Measurements from ENCODE around the gene DCDC2C.
"Not testable (repeated sequence)": the region's sequence is repeated elsewhere in the genome, so short reads cannot be mapped to it uniquely, and the experiment has no call there.

DCDC2C gene

GRCh38 chr2:3801506-3801905, 98.1 kb downstream of the DCDC2C start:
- Histone ChIP-seq H3K27me3 (ENCODE audit: control insufficient read depth, insufficient read depth, low read length) (no peaks in the 10 kb centered on the region), H3K9ac (ENCODE audit: low read length) (no peak overlapping the region), H3K27ac (ENCODE audit: low read depth, low read length) (no peak overlapping the region), H3K4me3 (ENCODE audit: low read length) (no peak overlapping the region), H3K4me1 (ENCODE audit: control insufficient read depth, insufficient read depth, low read length) (no peaks in the 10 kb centered on the region), H3K36me3 (ENCODE audit: control insufficient read depth, insufficient read depth, low read length) (no peaks in the 10 kb centered on the region)

DNA sequence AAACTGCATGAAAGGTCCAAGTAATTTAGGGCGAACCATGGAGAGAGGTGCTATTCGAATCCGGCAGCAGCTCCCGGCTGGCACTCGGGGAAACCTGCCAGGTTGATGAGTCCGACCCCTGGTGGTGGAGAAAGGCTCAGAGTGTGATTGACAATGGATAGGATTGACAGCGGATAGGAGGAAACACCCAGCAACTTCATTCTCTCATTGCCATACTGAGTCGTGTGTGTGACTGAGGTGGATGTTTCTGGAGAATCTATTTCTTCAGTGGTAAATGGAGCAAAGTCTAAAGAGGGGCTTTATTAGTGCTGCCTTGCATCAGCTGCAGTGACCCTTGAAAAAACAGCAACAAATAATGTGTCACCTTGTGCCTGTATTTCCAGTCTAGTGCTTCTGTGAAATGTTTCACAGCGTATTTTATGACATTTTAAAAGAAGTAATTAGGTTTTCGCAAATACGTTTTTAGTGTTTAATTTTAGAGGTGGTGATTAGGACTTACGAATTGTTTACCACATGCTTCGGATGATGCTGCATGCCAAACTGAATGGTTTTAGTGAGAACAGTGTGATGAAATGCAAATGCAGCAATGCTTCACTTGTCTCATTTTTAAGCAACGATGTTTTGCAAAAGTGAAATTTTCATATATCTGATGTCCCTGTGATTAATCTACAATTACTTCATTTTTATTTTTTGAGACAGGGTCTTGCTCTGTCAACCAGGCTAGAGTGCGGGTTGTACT, 102.0 kb downstream of the DCDC2C start:
- Histone ChIP-seq H3K36me3 (ENCODE audit: control insufficient read depth, insufficient read depth, low read length) (no peaks in the 10 kb centered on the region), H3K27me3 (ENCODE audit: control insufficient read depth, insufficient read depth, low read length) (no peaks in the 10 kb centered on the region), H3K4me1 (ENCODE audit: control insufficient read depth, insufficient read depth, low read length) (no peaks in the 10 kb centered on the region), H3K9ac (ENCODE audit: low read length) (no peak overlapping the region), H3K27ac (ENCODE audit: low read depth, low read length) (no peak overlapping the region), H3K4me3 (ENCODE audit: low read length) (no peak overlapping the region)

DNA sequence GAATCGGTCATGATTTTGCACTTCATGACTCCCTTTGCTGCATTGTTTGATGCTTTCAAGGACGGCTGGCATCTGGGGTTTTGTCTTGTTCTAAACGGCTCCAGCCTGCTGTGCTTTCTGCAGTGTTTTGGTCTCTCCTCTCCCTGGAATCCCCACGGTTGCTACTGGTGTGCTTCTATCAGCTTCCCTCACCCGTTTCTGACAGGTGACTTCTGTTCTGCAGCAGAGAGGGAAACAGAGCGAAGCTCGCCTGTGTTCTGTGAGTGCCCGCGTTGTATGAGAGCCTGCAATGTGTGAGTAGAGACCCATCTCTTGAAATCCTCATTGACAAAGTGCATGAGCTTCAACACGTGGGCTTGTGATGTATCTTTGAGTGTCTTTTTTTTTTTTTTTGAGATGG, 102.8 kb downstream of the DCDC2C start:
- H3K27me3 ChIP-seq (ENCODE audit: control insufficient read depth, insufficient read depth, low read length), result no peaks in the 10 kb centered on the region

GRCh38 chr2:3806730-3807129, 103.4 kb downstream of the DCDC2C start:
- H3K9ac ChIP-seq (ENCODE audit: low read length), result no peak overlapping the region
- H3K4me3 ChIP-seq (ENCODE audit: low read length), result no peak overlapping the region
- H3K27ac ChIP-seq (ENCODE audit: low read depth, low read length), result no peak overlapping the region
- H3K27me3 ChIP-seq (ENCODE audit: control insufficient read depth, insufficient read depth, low read length), result no peaks in the 10 kb centered on the region
- no peaks in the 10 kb centered on the region for H3K36me3 ChIP-seq (ENCODE audit: control insufficient read depth, insufficient read depth, low read length)
- H3K4me1 ChIP-seq (ENCODE audit: control insufficient read depth, insufficient read depth, low read length), result no peaks in the 10 kb centered on the region

More for the DNA sequence above, 102.8 kb downstream of the DCDC2C start:
- Histone ChIP-seq H3K4me1 (ENCODE audit: control insufficient read depth, insufficient read depth, low read length) (no peaks in the 10 kb centered on the region), H3K9ac (ENCODE audit: low read length) (no peak overlapping the region), H3K4me3 (ENCODE audit: low read length) (no peak overlapping the region), H3K27ac (ENCODE audit: low read depth, low read length) (no peak overlapping the region), H3K36me3 (ENCODE audit: control insufficient read depth, insufficient read depth, low read length) (no peaks in the 10 kb centered on the region)

DNA sequence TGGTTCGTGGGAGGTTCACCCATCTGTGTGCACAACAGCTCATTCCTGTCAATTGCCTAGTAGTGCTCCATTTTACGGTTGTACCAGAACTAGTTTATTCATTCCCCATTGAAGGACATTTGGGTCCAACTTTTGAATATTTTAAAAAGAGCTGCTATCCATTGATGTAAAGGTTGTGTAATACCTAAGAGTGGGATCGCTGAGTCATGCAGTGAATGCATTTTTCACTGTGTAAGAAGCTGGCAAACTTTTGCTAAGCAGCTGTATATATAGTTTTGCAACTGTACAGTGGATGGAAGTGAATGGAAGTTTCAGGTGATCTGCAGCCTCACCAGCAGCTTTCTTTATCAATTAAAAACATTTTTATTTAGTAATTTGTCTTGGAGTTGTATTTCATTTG, 104.5 kb downstream of the DCDC2C start:
- H3K27me3 ChIP-seq (ENCODE audit: control insufficient read depth, insufficient read depth, low read length), result no peaks in the 10 kb centered on the region
- no peaks in the 10 kb centered on the region for H3K4me1 ChIP-seq (ENCODE audit: control insufficient read depth, insufficient read depth, low read length)
- no peak overlapping the region for H3K27ac ChIP-seq (ENCODE audit: low read depth, low read length)
- H3K36me3 ChIP-seq (ENCODE audit: control insufficient read depth, insufficient read depth, low read length), result no peaks in the 10 kb centered on the region
- no peak overlapping the region for H3K9ac ChIP-seq (ENCODE audit: low read length)
- H3K4me3 ChIP-seq (ENCODE audit: low read length), result no peak overlapping the region

DNA sequence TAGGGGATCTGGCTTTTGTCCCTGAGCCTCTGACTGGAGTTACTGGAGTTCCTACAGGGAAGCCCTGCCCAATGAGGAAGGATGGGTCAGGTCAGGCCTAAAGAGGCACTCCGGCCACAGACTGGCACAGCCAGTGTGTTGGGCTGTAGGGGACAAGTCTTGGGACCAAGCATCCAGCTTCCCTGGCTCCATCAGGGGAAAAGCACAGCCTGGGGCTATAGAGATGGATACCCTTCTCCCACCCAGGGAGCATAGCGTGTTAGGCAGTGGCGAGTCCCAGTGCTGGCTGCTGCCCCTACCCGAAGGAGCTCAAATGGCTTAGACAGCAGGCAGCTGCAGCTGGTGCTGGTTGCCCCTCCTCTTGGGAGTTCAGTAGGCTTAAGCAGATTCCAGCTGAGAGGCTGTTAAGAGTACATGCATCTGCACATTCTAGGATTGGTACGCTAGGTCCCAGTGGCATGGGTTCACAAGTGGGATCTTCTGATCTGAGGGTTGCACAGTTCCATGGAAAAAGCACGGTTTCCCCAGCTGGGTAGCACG, 111.4 kb downstream of the DCDC2C start:
- no peaks in the 10 kb centered on the region for H3K4me1 ChIP-seq (ENCODE audit: control insufficient read depth, insufficient read depth, low read length)
- H3K36me3 ChIP-seq (ENCODE audit: control insufficient read depth, insufficient read depth, low read length), result no peaks in the 10 kb centered on the region
- no peak overlapping the region for H3K27ac ChIP-seq (ENCODE audit: low read depth, low read length)
- no peak overlapping the region for H3K4me3 ChIP-seq (ENCODE audit: low read length)
- no peak overlapping the region for H3K9ac ChIP-seq (ENCODE audit: low read length)
- no peaks in the 10 kb centered on the region for H3K27me3 ChIP-seq (ENCODE audit: control insufficient read depth, insufficient read depth, low read length)

GRCh38 chr2:3817144-3817543, 113.8 kb downstream of the DCDC2C start:
- not testable (repeated sequence) for H3K27ac ChIP-seq (ENCODE audit: low read depth, low read length); H3K36me3 ChIP-seq (ENCODE audit: control insufficient read depth, insufficient read depth, low read length); H3K4me3 ChIP-seq (ENCODE audit: low read length); H3K4me1 ChIP-seq (ENCODE audit: control insufficient read depth, insufficient read depth, low read length); H3K9ac ChIP-seq (ENCODE audit: low read length); H3K27me3 ChIP-seq (ENCODE audit: control insufficient read depth, insufficient read depth, low read length)

DNA sequence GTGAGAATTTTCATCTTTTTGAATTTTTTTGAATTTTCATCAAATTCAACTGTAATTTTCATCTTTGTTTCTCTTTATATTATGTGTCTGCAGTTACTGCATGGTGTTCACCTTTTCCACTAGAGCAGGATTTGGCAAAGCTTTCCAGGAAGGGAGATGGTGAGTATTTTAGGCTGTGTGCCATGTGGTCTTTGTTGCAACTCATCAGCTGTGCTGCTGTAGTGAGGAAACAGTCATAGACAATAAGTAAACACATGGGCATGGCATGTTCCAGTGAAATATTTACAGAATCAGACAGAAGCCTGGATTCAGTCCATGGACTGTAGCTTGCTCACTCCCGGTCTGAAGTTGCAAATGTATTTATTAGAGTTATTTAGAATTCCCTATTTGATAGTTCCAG, 120.4 kb downstream of the DCDC2C start:
- Histone ChIP-seq H3K36me3 (ENCODE audit: control insufficient read depth, insufficient read depth, low read length) (no peaks in the 10 kb centered on the region), H3K4me1 (ENCODE audit: control insufficient read depth, insufficient read depth, low read length) (peaks cover 2% of the 10 kb centered on the region), H3K27me3 (ENCODE audit: control insufficient read depth, insufficient read depth, low read length) (no peaks in the 10 kb centered on the region), H3K9ac (ENCODE audit: low read length) (no peak overlapping the region), H3K4me3 (ENCODE audit: low read length) (no peak overlapping the region), H3K27ac (ENCODE audit: low read depth, low read length) (no peak overlapping the region)

- Histone ChIP-seq H3K27ac (ENCODE audit: low read depth, low read length) (no peak overlapping the region), H3K4me3 (ENCODE audit: low read length) (no peak overlapping the region), H3K4me1 (ENCODE audit: control insufficient read depth, insufficient read depth, low read length) (peaks cover 2% of the 10 kb centered on the region), H3K27me3 (ENCODE audit: control insufficient read depth, insufficient read depth, low read length) (no peaks in the 10 kb centered on the region), H3K36me3 (ENCODE audit: control insufficient read depth, insufficient read depth, low read length) (no peaks in the 10 kb centered on the region), H3K9ac (ENCODE audit: low read length) (no peak overlapping the region)
Measured at GRCh38 chr2:3827673-3828575, 124.5 kb downstream of the DCDC2C start.

GRCh38 chr2:3830796-3831195, 127.4 kb downstream of the DCDC2C start:
- H3K4me1 ChIP-seq (ENCODE audit: control insufficient read depth, insufficient read depth, low read length), result peaks cover 2% of the 10 kb centered on the region
- H3K9ac ChIP-seq (ENCODE audit: low read length), result no peak overlapping the region
- H3K27me3 ChIP-seq (ENCODE audit: control insufficient read depth, insufficient read depth, low read length), result no peaks in the 10 kb centered on the region
- no peak overlapping the region for H3K4me3 ChIP-seq (ENCODE audit: low read length)
- H3K27ac ChIP-seq (ENCODE audit: low read depth, low read length), result no peak overlapping the region
- no peaks in the 10 kb centered on the region for H3K36me3 ChIP-seq (ENCODE audit: control insufficient read depth, insufficient read depth, low read length)

- no peaks in the 10 kb centered on the region for H3K36me3 ChIP-seq (ENCODE audit: control insufficient read depth, insufficient read depth, low read length)
- H3K4me3 ChIP-seq (ENCODE audit: low read length), result no peak overlapping the region
- no peaks in the 10 kb centered on the region for H3K4me1 ChIP-seq (ENCODE audit: control insufficient read depth, insufficient read depth, low read length)
- no peak overlapping the region for H3K9ac ChIP-seq (ENCODE audit: low read length)
- no peaks in the 10 kb centered on the region for H3K27me3 ChIP-seq (ENCODE audit: control insufficient read depth, insufficient read depth, low read length)
- no peak overlapping the region for H3K27ac ChIP-seq (ENCODE audit: low read depth, low read length)
Measured at GRCh38 chr2:3837086-3837485, 133.7 kb downstream of the DCDC2C start.

DNA sequence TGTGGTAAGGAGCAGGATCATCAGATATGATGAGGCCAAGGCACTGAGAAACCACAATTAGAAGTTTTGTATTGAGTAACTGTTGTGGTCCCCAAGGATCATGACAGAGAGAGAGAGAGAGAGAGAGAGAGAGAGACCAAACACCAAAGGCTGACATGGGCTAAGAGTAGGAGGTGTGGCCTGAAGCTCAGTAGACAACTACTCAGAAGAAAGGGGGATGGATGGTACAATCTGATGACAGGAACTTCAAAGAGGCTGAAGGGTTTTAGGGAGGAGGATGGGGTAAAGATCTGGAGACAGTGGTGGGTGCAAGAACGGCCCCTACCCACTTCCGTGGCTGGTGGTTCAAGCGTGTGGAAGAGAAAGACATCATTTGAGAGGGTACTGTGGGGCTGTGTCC, 135.0 kb downstream of the DCDC2C start:
- H3K4me3 ChIP-seq (ENCODE audit: low read length), result no peak overlapping the region
- no peak overlapping the region for H3K9ac ChIP-seq (ENCODE audit: low read length)
- H3K36me3 ChIP-seq (ENCODE audit: control insufficient read depth, insufficient read depth, low read length), result no peaks in the 10 kb centered on the region
- no peaks in the 10 kb centered on the region for H3K27me3 ChIP-seq (ENCODE audit: control insufficient read depth, insufficient read depth, low read length)
- H3K27ac ChIP-seq (ENCODE audit: low read depth, low read length), result no peak overlapping the region
- H3K4me1 ChIP-seq (ENCODE audit: control insufficient read depth, insufficient read depth, low read length), result no peaks in the 10 kb centered on the region

Measured in rectal smooth muscle tissue (tissue), 1 donor.